Activated CD4-positive, CD25-positive, alpha-beta regulatory T cell treated with anti-CD3 and anti-CD28 coated beads, Interleukin-2, amount 50 U/mL, for 16 hours (primary cell): ENCODE data around the gene IFI27L2.

Experiments used
- DNase-seq: peaks from one replicate; pipeline ENCODE4 v3.0.0-alpha.2; 2020; ENCODE audit warnings: low read depth, low spot score

Gene IFI27L2

GRCh38 chr14:94152676-94153075, 23.3 kb upstream of the IFI27L2 start:
- DNase-seq = no peak

DNA sequence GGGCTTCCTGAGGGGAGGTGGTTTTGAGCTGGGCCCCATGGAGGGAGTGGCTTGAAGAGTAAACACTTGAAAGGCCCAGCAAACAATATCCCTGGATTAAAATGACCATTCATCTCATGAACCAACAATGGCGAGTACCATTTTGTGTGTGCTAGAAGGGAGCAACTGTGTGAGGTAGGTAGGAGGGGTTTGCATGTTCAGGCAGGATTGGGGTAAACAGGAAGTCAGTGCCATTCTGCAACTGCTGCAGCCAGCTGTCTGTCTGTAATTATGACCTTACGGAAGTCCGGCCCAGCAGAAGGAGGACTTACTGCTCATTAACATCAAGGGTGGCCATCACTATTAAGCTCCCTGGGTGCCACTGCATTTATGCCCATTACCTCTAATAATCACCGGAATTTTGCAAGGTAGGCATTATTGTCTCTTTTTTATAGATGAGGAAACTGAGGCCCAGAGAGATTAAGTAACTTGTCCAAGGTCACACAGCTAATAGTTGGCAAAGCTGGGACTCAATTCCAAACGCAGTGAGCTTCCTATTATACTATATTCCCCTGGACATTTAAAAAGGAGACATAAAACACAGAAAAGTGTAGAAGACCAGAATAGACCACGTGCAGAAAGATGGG, 16.6 kb upstream of the IFI27L2 start:
- DNase-seq = no peak

- no peak for DNase-seq
Measured at GRCh38 chr14:94144765-94145164, 15.4 kb upstream of the IFI27L2 start.

DNA sequence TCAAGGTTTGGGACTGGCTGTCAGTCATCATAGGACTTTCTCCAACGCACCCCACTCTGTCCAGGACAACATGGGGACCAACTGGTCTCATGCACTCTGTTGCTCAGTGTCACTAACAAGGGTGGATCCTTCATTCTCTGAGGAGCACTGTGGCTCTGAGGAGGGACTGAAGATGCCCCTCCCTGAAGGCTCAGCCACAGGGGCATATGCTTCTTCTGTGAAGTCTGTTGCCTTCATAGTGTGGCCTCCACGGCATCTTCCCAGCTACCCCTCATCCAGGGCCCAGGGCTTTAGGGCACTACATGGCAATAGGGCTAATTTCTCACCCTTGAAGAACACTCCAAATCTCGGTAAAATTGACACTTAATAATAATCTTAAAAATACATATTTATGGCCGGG, 14.3 kb upstream of the IFI27L2 start:
- DNase-seq = no peak

DNA sequence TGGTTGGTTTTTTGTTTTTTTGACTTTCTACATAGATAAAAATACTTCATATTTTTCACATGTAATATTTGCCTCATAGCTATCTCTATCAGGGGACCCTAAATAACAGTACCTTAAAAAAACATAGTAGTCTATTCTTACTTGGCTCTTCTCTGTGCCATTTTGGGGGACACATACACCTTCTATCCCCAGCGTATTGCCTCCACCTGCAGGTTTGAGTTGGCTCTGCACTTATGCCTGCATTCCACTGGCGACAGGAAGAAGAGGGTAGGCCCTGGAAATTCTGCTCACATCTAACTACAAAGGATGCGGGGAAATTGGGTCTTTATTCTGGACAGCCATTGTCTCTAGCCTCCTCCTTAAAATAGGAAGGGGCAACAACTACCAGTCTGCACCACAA, 13.8 kb upstream of the IFI27L2 start:
- no peak for DNase-seq

DNA sequence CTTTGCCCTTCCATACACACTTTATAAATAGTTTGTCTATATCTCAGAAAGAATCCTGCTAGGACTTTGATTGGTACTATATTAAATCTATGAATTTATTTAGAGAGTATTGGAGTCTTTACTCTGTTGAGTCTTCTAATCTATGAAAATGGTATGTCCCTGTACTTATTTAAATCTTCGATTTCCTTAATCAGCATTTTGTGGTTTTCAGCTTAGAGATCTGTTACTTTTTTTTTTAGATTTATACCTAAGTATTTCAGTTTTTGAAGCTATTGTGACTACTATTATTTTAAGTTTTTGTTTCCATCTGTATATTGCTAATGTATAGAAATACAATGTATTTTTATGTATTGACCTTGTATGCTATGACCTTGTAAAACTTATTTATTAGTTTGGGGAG, 13.4 kb upstream of the IFI27L2 start:
- DNase-seq = no peak

DNA sequence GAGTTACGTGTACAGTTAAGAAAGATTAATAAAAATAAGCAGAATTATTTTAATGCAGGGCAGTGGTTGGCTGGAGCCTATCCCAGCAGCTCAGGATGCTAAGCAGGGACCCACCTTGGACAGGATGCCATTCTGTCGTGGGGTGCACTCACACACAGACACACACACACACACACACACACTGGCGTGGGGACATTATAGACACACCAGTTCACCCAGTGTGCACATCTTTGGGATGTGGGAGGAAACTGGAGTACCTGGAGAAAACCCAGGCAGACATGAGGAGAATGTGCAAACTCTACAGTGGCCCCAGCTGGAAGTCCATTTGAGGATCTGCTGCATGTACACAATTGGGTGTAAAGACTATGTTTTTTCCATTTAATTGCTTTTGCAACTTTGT, 12.8 kb upstream of the IFI27L2 start:
- no peak for DNase-seq

- no peak for DNase-seq
Measured at GRCh38 chr14:94139421-94139820, 10.0 kb upstream of the IFI27L2 start.

DNA sequence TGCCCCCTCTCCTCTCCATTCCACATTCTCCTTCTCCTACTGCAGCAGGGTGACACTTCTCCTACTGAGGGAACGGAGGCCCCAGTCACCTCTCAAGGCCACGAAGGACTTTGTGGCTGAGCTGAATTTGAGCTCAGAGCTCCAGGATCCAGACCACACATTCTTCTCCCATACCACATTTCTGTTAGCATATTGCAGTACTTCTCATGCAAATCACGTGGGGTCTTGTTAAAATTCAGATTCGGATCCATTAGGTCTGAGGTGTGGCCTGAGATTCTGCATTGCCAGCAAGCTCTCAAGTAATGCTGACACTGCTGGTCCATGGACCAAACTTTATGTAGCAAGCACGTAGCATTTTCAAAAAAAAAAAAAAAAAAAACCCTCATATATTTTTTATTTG, 9.6 kb upstream of the IFI27L2 start:
- no peak for DNase-seq

DNA sequence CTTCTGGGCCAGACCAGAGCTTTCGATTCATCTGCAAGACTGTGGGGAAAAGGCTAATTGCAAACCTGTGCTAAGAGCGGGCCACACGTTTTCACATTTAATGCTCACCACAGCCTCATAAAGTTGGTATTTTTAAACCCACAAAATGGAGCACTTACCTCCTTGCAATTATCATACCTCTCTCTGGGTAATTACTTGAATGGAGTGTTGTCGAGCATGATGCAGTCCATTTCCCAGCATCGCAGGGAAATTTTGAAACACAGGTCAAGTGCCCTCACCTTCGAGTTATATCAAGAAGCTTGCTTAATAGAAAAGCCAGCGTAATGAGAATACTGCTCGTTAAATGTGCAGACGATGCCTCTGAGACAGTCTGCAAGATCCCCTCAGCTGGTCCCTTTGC, 8.8 kb upstream of the IFI27L2 start:
- DNase-seq = no peak

DNA sequence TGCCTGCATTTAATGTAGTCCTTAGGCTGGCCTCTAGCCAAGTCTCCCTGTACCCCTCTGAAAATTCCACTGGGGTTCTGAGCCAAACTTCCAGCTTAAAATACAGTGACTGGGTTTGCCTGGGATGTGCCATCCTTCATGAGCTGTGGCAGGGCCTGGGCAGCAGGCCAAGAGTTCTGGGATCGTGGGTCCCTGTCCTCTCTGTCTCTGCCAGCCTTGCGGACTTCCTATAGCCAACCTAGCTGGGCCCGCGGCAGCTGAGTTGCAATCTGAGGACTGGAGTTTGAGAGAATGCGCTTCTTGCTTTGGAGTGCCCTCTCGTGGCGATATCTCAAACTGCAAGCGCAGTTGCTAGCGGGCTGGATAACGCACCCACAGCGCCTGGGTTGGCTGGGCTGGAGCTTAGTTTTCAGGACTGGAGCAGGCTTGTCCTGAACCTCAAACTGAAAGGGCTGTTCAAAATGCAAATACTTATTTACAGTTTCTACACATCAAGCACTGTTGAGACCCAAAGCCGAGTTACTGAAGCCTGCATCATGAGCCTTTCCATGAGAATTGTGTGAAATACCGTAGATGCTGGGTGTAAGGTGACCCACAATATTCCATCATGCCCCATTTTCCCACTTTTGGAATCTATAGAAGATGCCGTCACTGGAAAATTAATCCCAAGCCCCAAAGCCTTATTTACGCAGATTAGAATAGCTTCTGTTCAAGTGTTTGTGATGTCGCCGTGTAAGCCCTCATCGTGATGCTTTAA, 7.3 kb upstream of the IFI27L2 start:
- peak; percentile 66 for DNase-seq

DNA sequence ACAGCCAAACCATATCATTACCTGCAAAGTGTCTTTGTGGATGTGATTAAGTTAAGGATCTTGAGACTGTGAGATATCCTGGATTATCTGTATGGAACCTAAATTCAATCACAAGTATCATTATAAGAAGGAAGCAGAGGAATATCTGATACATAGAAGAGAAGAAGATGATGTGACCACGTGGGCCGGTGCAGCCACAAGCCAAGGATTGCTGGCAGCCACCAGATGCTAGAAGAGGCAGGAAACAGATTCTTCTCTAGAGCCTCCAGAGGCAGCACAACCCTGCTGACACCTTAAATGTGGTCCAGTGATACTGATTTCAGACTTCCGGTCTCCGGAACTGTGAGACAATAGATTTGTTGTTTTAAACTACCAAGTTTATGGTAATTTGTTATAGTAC, 6.1 kb upstream of the IFI27L2 start:
- no peak for DNase-seq

DNA sequence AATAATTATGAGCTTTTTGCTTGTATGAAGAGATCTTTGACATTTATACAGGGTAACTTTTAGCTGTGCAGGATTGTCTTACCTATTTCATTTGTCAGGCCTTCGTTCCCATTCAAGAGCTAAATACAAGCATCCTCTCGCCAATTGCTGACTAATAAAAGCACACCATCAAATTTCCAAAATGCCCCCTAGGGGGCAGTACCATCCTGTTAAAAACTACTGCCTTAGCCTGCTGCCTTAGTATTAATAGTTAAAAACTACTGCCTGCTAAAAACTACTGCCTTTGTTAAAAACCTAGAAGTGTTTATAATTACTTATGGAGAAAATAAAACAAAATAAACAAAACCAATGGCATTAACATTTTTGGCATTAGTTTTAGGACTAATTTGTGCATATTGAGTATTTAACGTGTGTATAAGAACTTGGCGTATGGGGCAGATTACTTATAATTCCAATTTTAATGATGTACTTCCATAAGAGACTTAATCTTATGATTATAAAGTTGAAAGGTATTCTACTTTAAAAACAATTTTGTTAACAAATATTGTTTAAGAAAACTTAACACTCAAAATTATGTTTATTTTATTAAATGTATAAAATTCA, 3.0 kb upstream of the IFI27L2 start:
- peak; percentile 44 for DNase-seq

GRCh38 chr14:94129758-94130414, 482 bp upstream of the IFI27L2 start:
- DNase-seq = no peak

- DNase-seq = no peak
Measured at GRCh38 chr14:94128216-94128839, 1.1 kb downstream of the IFI27L2 start.

- DNase-seq = no peak
Measured at GRCh38 chr14:94127330-94127729, 2.1 kb downstream of the IFI27L2 start.

GRCh38 chr14:94126800-94127199, 2.6 kb downstream of the IFI27L2 start:
- no peak for DNase-seq

- no peak for DNase-seq
Measured at GRCh38 chr14:94126419-94126677, 3.1 kb downstream of the IFI27L2 start.

- no peak for DNase-seq
Measured at GRCh38 chr14:94125659-94126418, 3.6 kb downstream of the IFI27L2 start.

GRCh38 chr14:94124582-94125377, 4.6 kb downstream of the IFI27L2 start:
- DNase-seq = no peak

GRCh38 chr14:94123868-94124267, 5.5 kb downstream of the IFI27L2 start:
- DNase-seq = no peak
